H1 (cell line): ENCODE measurements around the gene LBHD1. TPM values are rescaled to one million over a fixed set of nuclear protein-coding genes. Genes with fewer than 3 reads are reported as not detected.

ENCODE experiments used
- BCL11A ChIP-seq, 2 experiments: IDR thresholded peaks; one replicate each; pipeline ENCODE4 v1.6.1; 2011; ENCODE audit warnings: low read depth in 2 of 2, low read length in 2 of 2, mild to moderate bottlenecking in 2 of 2
- BRCA1 ChIP-seq: IDR thresholded peaks from 2 replicates; pipeline ENCODE4 v1.6.1; 2012; ENCODE audit warnings: low read depth, low read length, improper control_type of control experiment
- CEBPB ChIP-seq: IDR thresholded peaks from 2 replicates; pipeline ENCODE4 v1.6.1; 2012; ENCODE audit warnings: low read depth, low read length
- CHD2 ChIP-seq: IDR thresholded peaks from 2 replicates; pipeline ENCODE4 v1.6.1; 2012; ENCODE audit warnings: low read length, improper control_type of control experiment
- CREB1 ChIP-seq: IDR thresholded peaks from 2 replicates; pipeline ENCODE4 v1.6.1; 2012; ENCODE audit warnings: inconsistent platforms
- CTBP2 ChIP-seq: IDR thresholded peaks from 2 replicates; pipeline ENCODE4 v1.7.0; 2011; ENCODE audit warnings: borderline replicate concordance, mild to moderate bottlenecking, moderate library complexity, mixed read lengths, low read length; ENCODE audit not compliant: insufficient read depth, insufficient read length
- EP300 ChIP-seq, 2 experiments: IDR thresholded peaks; 1 replicate in 1 of 2; 2 replicates in 1 of 2; pipeline ENCODE4 v1.6.1; 2011 to 2012; ENCODE audit warnings: low read depth in 2 of 2, low read length in 2 of 2, mild to moderate bottlenecking in 2 of 2, borderline replicate concordance in 1 of 2, inconsistent platforms in 1 of 2, moderate library complexity in 1 of 2
- GABPA ChIP-seq: IDR thresholded peaks from 2 replicates; pipeline ENCODE4 v1.6.1; 2011; ENCODE audit warnings: mild to moderate bottlenecking, low read length, moderate library complexity, borderline replicate concordance; ENCODE audit not compliant: insufficient read depth
- JUND ChIP-seq: IDR thresholded peaks from 2 replicates; pipeline ENCODE4 v1.6.1; 2011; ENCODE audit warnings: mild to moderate bottlenecking, improper control_type of control experiment, low read length
- KDM1A ChIP-seq: fragments of 200-600, 300-600 bp; sonication (generic); IDR thresholded peaks from 2 replicates; pipeline ENCODE4 v1.7.1; 2016; ENCODE audit warnings: mild to moderate bottlenecking, low read length, borderline replicate concordance
- KDM4A ChIP-seq: IDR thresholded peaks from one replicate; pipeline ENCODE4 v1.7.1; 2012; ENCODE audit warnings: low read depth, mild to moderate bottlenecking, moderate library complexity, low read length, inconsistent platforms; ENCODE audit not compliant: severe bottlenecking
- MAFK ChIP-seq: IDR thresholded peaks from 2 replicates; pipeline ENCODE4 v1.6.1; 2012; ENCODE audit warnings: low read depth, mild to moderate bottlenecking, improper control_type of control experiment, low read length
- NANOG ChIP-seq: IDR thresholded peaks from 2 replicates; pipeline ENCODE4 v1.6.1; 2011; ENCODE audit warnings: low read length, low read depth, mild to moderate bottlenecking, inconsistent platforms; ENCODE audit not compliant: insufficient read depth, poor library complexity, severe bottlenecking
- POLR2AphosphoS5 ChIP-seq: IDR thresholded peaks from 2 replicates; pipeline ENCODE4 v1.6.1; 2011; ENCODE audit warnings: low read depth, low read length
- RAD21 ChIP-seq, 2 experiments: IDR thresholded peaks in 1 of 2; conservative IDR thresholded peaks in 1 of 2; 2 replicates each; pipeline ENCODE4 v1.6.1; 2011; ENCODE audit warnings: low read depth in 2 of 2, low read length in 2 of 2, improper control_type of control experiment in 1 of 2, inconsistent platforms in 1 of 2, mild to moderate bottlenecking in 1 of 2, moderate library complexity in 1 of 2
- SAP30 ChIP-seq: fragments of 300-600 bp; sonication (generic); IDR thresholded peaks from 2 replicates; pipeline ENCODE4 v1.7.1; 2012; ENCODE audit warnings: low read length, moderate library complexity, mild to moderate bottlenecking, inconsistent platforms; ENCODE audit not compliant: insufficient read depth, insufficient replicate concordance
- SIN3A ChIP-seq, 2 experiments: IDR thresholded peaks in 1 of 2; conservative IDR thresholded peaks in 1 of 2; 2 replicates each; pipeline ENCODE4 v1.6.1; 2011 to 2012; ENCODE audit warnings: low read length in 2 of 2, improper control_type of control experiment in 1 of 2, low read depth in 1 of 2, mild to moderate bottlenecking in 1 of 2
- TAF1 ChIP-seq: IDR thresholded peaks from 2 replicates; pipeline ENCODE4 v1.6.1; 2011; ENCODE audit warnings: mild to moderate bottlenecking, low read depth, low read length
- TEAD4 ChIP-seq: IDR thresholded peaks from 2 replicates; pipeline ENCODE4 v1.6.1; 2012; ENCODE audit warnings: low read depth, low read length, inconsistent platforms, mixed read lengths
- polyA plus RNA-seq, 7 experiments: library from polyadenylated mRNA; depleted of rRNA in 3 of 7; stranded (reverse) in 5 of 7; unstranded in 2 of 7; fragments of >200 nt in 5 of 7; fragments of 200-250 nt in 2 of 7; gene quantifications; 1 replicate in 5 of 7; 2 replicates in 1 of 7; 4 replicates in 1 of 7; pipeline versions ENCODE4 v1.2.1 to v1.2.3, GENCODE V29; 2011 to 2013; ENCODE audit warnings: missing spikeins in 2 of 7, mixed read lengths in 2 of 7
- total RNA-seq: library from RNA; stranded (reverse); fragmentation: NEBNext Ultra II Directional; extraction: Animal tissue kit (Norgen Biotek cat#: 25700); gene quantifications from 2 replicates; pipeline ENCODE4 v1.2.1, GENCODE V29; 2021
- TF ChIP-seq, protein P1 (sequence below): IDR thresholded peaks from 2 replicates; pipeline ENCODE4 v1.6.1; 2012; ENCODE audit warnings: low read length, inconsistent platforms
- TF ChIP-seq, protein P2 (sequence below): IDR thresholded peaks from 2 replicates; pipeline ENCODE4 v1.6.1; 2011; ENCODE audit warnings: low read length, improper control_type of control experiment

LBHD1 gene
- total and polyA plus RNA-seq, 2 of the 8 experiments (the other 6 are each of a cell fraction or from before 2014, with no cell fraction given), result 2.3 to 5.2 TPM

DNA sequence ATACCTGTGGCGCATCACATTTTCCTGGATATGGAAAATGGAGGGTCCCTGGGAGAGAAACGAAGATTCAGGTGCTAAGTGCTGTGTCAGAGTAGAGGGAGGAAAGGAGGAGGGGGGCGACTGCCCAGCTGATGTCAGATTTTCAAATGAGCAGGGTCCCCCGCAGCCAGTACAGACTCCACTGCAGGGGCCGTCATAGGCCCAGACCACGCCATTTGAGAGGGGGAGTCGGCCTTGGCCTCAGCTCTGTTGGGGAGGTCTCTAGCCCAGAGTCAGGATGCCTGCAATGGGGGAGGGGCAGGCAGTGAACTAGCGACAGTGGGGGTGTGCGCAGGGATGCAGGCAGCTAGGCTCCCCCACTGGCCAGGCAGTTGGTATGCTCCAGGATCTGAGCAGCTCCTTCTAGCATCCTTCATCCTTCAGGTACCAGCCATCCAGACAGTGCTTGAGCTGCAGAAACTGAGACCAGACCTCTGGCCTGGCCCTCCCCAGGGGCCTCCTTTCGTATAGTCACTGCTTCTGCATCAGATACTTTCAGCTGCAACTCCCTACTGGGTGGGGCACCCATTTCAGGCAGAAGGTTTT is 35.3 kb upstream of the LBHD1 start, which contains the start of the genes BSCL2 and GNG3 (continued):
- TF ChIP-seq, protein P1, sequence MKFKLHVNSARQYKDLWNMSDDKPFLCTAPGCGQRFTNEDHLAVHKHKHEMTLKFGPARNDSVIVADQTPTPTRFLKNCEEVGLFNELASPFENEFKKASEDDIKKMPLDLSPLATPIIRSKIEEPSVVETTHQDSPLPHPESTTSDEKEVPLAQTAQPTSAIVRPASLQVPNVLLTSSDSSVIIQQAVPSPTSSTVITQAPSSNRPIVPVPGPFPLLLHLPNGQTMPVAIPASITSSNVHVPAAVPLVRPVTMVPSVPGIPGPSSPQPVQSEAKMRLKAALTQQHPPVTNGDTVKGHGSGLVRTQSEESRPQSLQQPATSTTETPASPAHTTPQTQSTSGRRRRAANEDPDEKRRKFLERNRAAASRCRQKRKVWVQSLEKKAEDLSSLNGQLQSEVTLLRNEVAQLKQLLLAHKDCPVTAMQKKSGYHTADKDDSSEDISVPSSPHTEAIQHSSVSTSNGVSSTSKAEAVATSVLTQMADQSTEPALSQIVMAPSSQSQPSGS, result peak; percentile 90
- TF ChIP-seq CTBP2 (peak; percentile 93), CREB1 (peak; percentile 84), RAD21 (IDR thresholded peaks at IDR 0.05 in 1 of 2, conservative IDR thresholded peaks at IDR 0.05 in 1 of 2; ENCODE audit: low read depth in 2 of 2, low read length in 2 of 2) (0 out of 4 replicates have a peak, but pooled peaks of 1 of the 2 experiments have one; percentile 2), BCL11A (IDR thresholded peaks at IDR 0.05; ENCODE audit: low read depth in 2 of 2, low read length in 2 of 2) (no peak), NANOG (no peak), BRCA1 (peak; percentile 53; the same call in 1 of the 2 replicates), SAP30 (peak; percentile 86), KDM4A (no peak), JUND (peak; percentile 99), CEBPB (no peak), KDM1A (peak; percentile 77; the same call in 1 of the 2 replicates), GABPA (0 out of 2 replicates have a peak, but pooled peaks have one; percentile 17), TEAD4 (peak; percentile 77), MAFK (peak; percentile 55; the same call in 1 of the 2 replicates), SIN3A (conservative IDR thresholded peaks at IDR 0.05 in 1 of 2, IDR thresholded peaks at IDR 0.05 in 1 of 2; ENCODE audit: low read depth in 1 of 2, low read length in 2 of 2) (peak; percentile 90 to 95; a peak in 3 of 4 replicates), POLR2AphosphoS5 (peak; percentile 96), TAF1 (peak; percentile 89), EP300 (IDR thresholded peaks at IDR 0.05; ENCODE audit: borderline replicate concordance in 1 of 2, low read depth in 2 of 2, low read length in 2 of 2) (peak; percentile 43 to 100), CHD2 (peak; percentile 82)
- TF ChIP-seq, protein P2, sequence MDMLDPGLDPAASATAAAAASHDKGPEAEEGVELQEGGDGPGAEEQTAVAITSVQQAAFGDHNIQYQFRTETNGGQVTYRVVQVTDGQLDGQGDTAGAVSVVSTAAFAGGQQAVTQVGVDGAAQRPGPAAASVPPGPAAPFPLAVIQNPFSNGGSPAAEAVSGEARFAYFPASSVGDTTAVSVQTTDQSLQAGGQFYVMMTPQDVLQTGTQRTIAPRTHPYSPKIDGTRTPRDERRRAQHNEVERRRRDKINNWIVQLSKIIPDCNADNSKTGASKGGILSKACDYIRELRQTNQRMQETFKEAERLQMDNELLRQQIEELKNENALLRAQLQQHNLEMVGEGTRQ, result no peak
